Activated naive CD4-positive, alpha-beta T cell (primary cell): ENCODE results near the gene SLBP.
"Not testable (repeated sequence)": the region's sequence is repeated elsewhere in the genome, so short reads cannot be mapped to it uniquely, and the experiment has no call there.

Experiments
- DNase-seq, 4 experiments: peaks; one replicate each; lab custom pipeline; 2025; lab: John Stamatoyannopoulos, UW

Gene SLBP

GRCh38 chr4:1711055-1711570 is 1.0 kb downstream of the SLBP start:
- no peak for DNase-seq

GRCh38 chr4:1708581-1708980 is 3.5 kb downstream of the SLBP start:
- DNase-seq = no peak

GRCh38 chr4:1706358-1706757 is 5.8 kb downstream of the SLBP start:
- DNase-seq = no peak

- no peak for DNase-seq
These were observed 6.4 kb downstream of the SLBP start for GRCh38 chr4:1705732-1706131.

- DNase-seq = no peak
These were observed 8.3 kb downstream of the SLBP start for GRCh38 chr4:1703867-1704266.

GRCh38 chr4:1701671-1702070 is 10.4 kb downstream of the SLBP start:
- not testable (repeated sequence) for DNase-seq

GRCh38 chr4:1695913-1696312 is 16.2 kb downstream of the SLBP start:
- DNase-seq = no peak

- DNase-seq = peak; percentile 16 to 69 (median 53)
These were observed 18.8 kb downstream of the SLBP start for GRCh38 chr4:1693131-1693896.

- DNase-seq = no peak
These were observed 20.3 kb downstream of the SLBP start for GRCh38 chr4:1691737-1692373.

- DNase-seq = no peak
These were observed 21.4 kb downstream of the SLBP start for GRCh38 chr4:1690698-1691097.

- no peak for DNase-seq
These were observed 25.6 kb downstream of the SLBP start for GRCh38 chr4:1686440-1687036.

GRCh38 chr4:1685235-1686150 is 26.6 kb downstream of the SLBP start:
- no peak for DNase-seq

GRCh38 chr4:1684506-1685234 is 27.4 kb downstream of the SLBP start:
- peak; percentile 82 to 96 (median 90) for DNase-seq

- DNase-seq = peak in 2 of 4 experiments; percentile 29 to 35
These were observed 28.2 kb downstream of the SLBP start, which contains the start of gene FAM53A for GRCh38 chr4:1683736-1684505. Gene FAM53A, minus strand, starts transcription at chr4:1684313. Its CDS starts 15,572 bp downstream, at chr4:1668741.

GRCh38 chr4:1683261-1683735 is 28.8 kb downstream of the SLBP start:
- DNase-seq = no peak

- no peak for DNase-seq
These were observed 29.3 kb downstream of the SLBP start for GRCh38 chr4:1682860-1683259.

- DNase-seq = no peak
These were observed 33.9 kb downstream of the SLBP start for GRCh38 chr4:1678244-1678643.

- DNase-seq = no peak
These were observed 35.3 kb downstream of the SLBP start for GRCh38 chr4:1676605-1677525.

GRCh38 chr4:1675802-1676137 is 36.3 kb downstream of the SLBP start:
- DNase-seq = no peak
